ENCODE data around the gene DNAJC1. TPM values are rescaled to one million over a fixed set of nuclear protein-coding genes. Genes with fewer than 3 reads are reported as not detected.

Gene DNAJC1
- total and polyA plus RNA-seq, 2 of the 4 experiments (the other 2 are of a cell fraction) = 12.7 to 13.3 TPM

- Histone ChIP-seq H3K14ac (replicated peaks; ENCODE audit: low read depth, low read length) (no peak overlapping the region), H3K56ac (ENCODE audit: extremely low read depth, insufficient read depth, low read length) (no peak overlapping the region), H3K27me3 (ENCODE audit: control insufficient read depth, insufficient read depth, low read length) (no peaks in the 10 kb centered on the region), H4K5ac (ENCODE audit: low read depth, low read length) (no peak overlapping the region), H3K79me1 (ENCODE audit: low read depth in 1 of 2, low read length in 2 of 2) (no peaks in the 10 kb centered on the region), H2BK120ac (ENCODE audit: low read depth, low read length) (no peak overlapping the region), H3K4ac (ENCODE audit: low read depth, low read length) (no peak overlapping the region), H3K18ac (ENCODE audit: low read depth, low read length) (no peak overlapping the region), H3K9ac (ENCODE audit: low read depth, low read length) (no peak overlapping the region), H3K23ac (ENCODE audit: low read depth, low read length) (no peak overlapping the region), H2BK5ac (ENCODE audit: low read depth, low read length, poor library complexity, severe bottlenecking) (no peak overlapping the region), H3K27ac (ENCODE audit: insufficient read depth, low read length) (no peak overlapping the region), H2AK5ac (ENCODE audit: low read depth, low read length) (no peak overlapping the region), H3K36me3 (ENCODE audit: control insufficient read depth, insufficient read depth, low read length) (no peaks in the 10 kb centered on the region), H2AFZ (replicated peaks; ENCODE audit: low read length, poor library complexity) (no peak overlapping the region), H2BK20ac (ENCODE audit: low read depth, low read length) (no peak overlapping the region), H3K9me1 (ENCODE audit: insufficient read depth, low read length) (no peaks in the 10 kb centered on the region), H4K91ac (ENCODE audit: insufficient read depth, low read depth, low read length) (no peak overlapping the region), H4K8ac (ENCODE audit: low read depth in 2 of 2, low read length in 2 of 2) (no peak overlapping the region), H3K4me1 (ENCODE audit: control insufficient read depth, insufficient read depth, low read length) (no peaks in the 10 kb centered on the region), H3K4me3 (ENCODE audit: insufficient read depth, low read depth, low read length) (no peak overlapping the region), H2BK15ac (ENCODE audit: low read depth, low read length) (no peak overlapping the region), H2AK9ac (replicated peaks; ENCODE audit: low read depth, low read length, poor library complexity) (no peak overlapping the region), H3K4me2 (ENCODE audit: low read depth, low read length) (no peak overlapping the region), H4K20me1 (ENCODE audit: insufficient read depth, low read length) (no peaks in the 10 kb centered on the region), H3K9me3 (ENCODE audit: control insufficient read depth, insufficient read depth, low read length) (peaks cover 10% of the 10 kb centered on the region)
- dilution Hi-C loops (cut with HindIII; ENCODE audit: low sequenced_read_pairs, unreplicated experiment) (no loop called here), in situ Hi-C loops (cut with MboI; ENCODE audit: low sequenced_read_pairs) (no loop called here), intact Hi-C loops (cut with micrococcal nuclease) (no loop called here)
- no peak for TF ChIP-seq SMC3 (IDR thresholded peaks at IDR 0.05; ENCODE audit: low read depth, low read length)
- no CpG with 5 or more reads among the region's 3 CpGs for WGBS, 2 experiments (ENCODE audit: extremely low coverage in 2 of 2, insufficient read length in 1 of 2)
- DNase-seq = no peak
- BruUV-seq (replicated peaks) = no TSS peak
- no peak for ATAC-seq (ENCODE audit: low read depth)
- POLR2A ChIA-PET (ENCODE audit: unreplicated experiment) = no interaction called here
- CTCF ChIA-PET = no interaction called here
These were observed 178.2 kb downstream of the DNAJC1 start for GRCh38 chr10:21825345-21825744.

Data from IMR-90 (cell line).